Right renal pelvis (tissue), 4 donors: Measurements from ENCODE around the gene ENTR1. TPM values are rescaled to one million over a fixed set of nuclear protein-coding genes. Genes with fewer than 3 reads are reported as not detected.
A peak's percentile ranks its signal among the peaks of the same experiment; 100 is the strongest.

Experiments
- DNase-seq, 4 donors: peaks; one replicate each; pipeline ENCODE4 v3.0.0-alpha.2; 2013; ENCODE audit warnings: low read depth in 4 of 4, low spot score in 3 of 4, missing footprints in 1 of 4
- polyA plus RNA-seq, 4 donors: library from polyadenylated mRNA; unstranded; fragments of 120-200 nt; gene quantifications; one replicate each; pipeline ENCODE4 v1.2.1, GENCODE V29; 2013; ENCODE audit not compliant: insufficient read length in 4 of 4

Gene ENTR1
- polyA plus RNA-seq, 4 donors, result 43.2 to 52.0 (median 47.3) TPM

DNA sequence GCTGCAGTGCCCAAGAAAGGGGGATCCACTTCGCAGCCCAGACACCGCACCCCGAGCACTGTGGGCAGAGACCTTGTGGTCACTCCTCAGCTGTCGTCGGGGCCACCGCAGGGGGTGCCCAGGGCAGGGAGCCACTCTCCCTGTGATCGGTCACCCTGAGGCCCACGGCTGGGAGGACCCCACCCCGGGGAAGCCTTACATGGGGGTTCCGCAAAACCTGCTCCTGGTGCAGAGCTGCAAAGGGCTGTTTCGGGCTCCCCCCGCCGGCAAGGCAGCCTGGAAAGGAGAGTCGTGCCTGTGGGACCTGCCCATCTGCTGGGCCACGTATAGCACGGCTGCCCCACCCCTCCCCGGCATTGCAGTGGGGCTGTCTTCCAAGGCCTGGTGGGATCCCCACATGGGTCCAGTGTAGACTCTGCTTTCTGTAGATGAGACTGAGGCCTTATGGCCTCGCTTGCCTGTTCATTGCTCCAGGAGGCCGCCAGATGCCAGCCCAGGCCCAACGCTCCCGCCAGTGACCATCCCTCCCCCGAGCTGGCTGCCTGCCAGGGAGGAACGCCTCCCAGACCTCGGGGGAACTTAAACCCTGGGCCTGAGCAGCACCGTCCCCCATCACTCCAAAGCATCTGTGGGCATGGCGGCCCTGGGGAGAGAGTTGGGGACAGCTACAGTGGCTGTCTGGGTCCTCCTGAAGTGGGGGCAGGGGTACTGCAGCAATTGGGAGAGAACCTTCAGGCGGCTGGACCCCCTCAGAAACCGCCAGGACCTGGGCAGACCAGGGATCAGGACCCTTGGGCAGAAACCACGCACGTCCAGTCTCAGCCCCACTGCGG, 45.3 kb downstream of the ENTR1 start:
- no peak for DNase-seq

DNA sequence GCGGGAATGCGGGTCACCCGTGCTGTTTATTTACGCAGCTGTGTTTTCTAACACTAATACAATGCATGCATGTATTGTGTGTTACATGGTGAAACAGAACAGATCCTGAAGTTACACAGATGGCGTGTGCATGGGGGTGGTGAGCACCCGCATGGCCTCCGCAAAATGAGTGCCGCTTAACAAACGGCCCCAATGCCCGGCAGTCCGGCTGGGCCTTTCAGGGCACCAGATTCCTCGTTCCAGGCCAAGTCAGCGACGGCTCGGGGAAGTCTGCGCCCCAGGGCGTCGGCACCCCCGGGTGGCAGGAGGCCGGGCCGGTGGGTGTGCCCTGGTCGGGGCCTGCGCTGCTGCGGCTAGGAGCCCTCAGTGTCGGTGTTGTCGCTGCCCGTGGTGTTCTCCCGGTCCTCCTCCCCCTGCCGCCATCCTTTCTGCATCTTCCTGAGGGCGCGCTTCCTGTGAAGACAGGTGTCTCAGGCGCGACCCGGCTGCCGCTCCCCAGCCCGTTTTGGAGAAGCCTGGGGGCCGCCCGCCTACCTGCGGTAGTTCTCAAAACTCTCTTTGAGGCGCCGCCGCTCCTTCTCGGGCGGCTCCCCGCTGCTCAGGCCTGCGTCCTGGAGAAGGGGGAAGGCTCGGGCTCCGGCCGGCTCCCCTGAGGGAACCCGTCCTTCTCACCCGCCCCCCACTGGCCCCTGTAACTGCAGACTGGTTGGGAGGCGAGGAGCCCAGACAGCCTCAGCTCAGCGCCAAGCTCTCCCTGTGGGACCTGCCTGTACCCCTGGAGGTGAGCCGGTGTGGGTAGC, 46.3 kb downstream of the ENTR1 start:
- no peak for DNase-seq

DNA sequence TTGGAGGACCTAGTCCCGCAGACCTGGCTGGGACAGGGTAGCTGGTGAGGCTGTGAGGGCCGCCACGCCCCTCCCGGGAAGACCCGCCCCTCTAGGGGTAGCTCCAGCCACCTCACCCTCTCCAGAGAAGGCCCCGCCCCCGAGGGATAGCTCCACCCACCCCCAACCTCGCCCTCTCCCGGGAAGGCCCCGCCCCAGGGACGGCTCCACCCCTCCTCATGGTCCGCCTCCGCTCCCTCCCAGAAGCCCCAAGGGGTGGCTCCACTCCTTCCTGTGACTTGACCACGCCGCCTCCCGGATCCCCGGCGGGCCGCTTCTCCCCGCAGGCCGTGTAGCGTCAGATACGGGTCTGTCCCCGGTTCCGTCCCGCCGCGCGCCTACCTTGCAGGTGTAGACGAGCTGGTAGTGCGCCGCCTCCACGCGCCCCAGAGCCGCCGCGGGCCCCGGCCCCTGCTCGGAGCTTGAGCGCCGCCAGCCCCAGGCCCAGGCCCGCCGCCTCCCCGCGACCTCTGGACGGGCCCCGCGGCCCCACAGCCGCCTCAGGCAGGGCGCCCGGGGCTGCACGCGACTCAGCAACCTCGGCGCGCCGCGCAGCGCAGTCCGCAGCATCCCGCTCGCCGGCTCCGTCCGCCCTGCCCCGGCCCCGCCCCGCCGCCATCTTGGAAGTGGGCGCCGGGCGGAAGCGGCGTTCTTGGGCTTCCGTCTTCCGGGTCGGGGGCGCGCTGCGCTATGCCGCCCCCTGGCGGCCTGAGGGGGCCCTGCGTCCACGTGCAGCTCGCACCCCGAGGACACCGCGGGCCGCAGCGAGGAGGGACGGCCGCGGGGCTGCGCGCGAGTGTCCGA, 47.1 kb downstream of the ENTR1 start, which contains the start of gene DNLZ:
DNLZ (minus strand) TSS at position 639 of the 843 bp plus-strand sequence; CDS start at position 609, 30 bp downstream.
- peak; percentile 82 to 84 (median 83) for DNase-seq

DNA sequence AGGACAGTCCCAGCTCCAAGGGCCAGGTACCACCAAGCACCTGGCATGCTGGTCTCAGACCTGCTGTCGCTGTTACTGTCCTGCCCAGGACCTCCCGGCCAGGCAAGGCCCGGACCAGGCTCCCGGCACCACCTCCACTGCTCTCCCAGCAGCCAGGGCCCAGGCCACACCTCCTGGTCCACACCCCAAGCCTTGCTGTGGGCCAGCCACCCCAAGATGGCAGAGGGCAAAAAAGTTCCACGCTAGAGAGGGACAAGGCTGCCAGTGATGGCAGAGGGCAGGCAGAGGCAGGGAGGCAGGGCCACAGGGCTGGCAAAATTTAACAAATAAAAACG, 48.0 kb downstream of the ENTR1 start:
- no peak for DNase-seq

DNA sequence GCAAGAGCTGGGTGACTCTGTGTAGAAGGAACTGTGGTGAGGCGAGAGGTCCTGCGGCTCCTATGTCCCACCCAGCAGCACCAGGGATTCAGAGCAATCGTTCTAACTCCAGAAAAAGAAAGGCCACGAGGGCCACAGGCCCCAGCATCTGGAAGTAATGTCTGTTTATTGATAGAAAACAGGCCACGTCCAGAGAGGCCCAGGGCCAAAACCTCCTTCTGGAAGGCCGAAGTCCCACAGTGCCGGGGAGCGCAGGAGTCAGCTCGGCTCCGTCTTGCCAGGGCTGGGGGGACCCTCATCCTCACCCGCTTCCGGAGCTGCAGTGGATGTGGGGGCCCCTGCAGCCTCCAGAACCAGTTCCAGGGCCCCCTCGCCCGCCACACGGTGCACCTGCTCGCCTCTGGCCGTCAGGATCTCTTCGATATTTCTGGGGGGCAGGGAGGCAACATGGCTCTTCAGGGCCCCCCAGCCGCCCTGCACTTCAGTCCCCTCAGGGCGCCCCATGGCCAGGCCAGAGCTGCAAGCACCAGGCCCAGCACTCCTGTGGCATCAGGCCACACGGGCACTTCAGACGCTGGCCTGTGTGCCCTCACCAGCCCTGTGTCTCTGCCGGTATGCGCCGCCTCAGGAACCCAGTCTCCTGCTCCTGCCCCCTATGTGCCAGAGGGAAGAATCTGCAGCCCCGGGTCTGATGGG, 48.5 kb downstream of the ENTR1 start:
- DNase-seq, result no peak

DNA sequence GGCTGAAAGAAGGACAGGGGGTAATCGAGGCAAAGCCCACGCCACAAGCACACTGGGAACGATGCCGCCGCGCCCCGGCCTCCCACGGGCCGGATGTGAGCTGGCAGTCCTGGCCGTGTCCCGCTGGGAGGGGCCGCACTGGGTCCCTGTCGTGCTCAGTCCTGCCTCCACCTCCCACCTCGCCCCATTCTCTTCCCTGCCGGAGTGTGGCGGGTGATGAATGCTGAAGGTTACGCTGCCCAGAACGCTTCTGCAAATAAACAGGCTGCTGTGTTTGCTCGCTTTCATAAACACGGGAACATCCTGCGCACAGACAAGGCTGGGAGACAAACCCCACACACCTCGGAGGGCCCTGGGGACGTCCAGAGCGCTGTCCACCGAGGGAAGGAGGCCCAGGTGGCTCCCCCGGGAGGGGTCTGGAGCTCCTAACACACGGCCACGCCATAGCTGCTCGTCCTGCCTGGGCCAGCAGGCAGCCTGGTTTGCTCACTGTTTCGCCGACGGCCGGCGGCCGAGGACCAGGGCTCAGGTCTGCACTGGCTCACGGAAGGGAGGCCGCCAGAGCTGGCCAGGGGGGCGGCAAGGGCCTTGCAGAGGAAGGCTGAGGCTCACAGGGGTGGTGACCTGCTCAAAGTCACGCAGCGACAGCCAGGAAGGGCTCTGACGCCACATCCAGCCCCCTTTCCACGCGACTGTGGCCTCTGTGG, 49.2 kb downstream of the ENTR1 start:
- no peak for DNase-seq

DNA sequence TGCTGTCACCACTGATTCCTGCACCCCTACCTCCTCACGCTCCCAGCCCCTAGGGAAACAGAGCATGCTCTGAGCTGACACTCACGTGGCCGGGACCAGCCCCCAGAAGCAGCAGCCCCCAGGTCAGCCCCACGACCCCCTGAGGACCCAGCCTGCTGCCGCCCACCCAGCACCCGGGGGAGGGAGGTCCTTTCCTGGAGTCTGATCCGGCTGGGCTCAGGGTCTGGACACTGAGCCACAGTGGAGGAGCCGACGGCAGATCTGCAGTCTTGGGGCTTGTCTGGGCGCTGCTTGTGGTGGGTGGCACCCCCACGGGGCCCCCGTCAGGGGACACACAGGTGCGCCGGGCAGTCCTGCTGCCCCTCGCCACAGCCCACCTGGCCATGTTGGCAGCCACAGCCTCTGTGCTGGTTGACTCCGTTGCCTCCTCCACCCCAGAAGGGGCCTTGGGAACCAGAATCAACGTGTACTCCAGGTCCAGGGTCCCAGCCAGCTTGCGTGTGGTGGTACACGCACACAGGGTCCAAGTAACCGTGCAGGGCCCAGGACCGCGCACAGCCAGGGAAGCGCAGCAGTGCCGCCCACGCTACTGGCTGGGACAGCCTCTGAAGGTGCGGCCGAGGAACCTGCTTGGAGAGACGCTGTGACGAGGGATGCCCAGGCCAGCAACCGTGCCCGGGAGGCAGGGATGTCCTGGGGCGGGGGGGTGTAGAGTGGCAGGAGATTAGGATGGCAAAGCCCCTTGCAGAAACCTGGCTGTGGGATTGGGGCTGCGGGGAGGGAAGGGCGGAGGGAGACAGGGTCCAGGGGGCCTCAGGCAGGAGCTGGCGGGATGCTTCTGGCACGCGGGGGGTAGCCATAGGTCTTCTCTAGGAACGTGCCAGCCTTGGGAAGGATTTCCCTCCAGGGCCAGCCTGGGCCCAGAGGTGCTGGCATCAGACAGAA, 50.4 kb downstream of the ENTR1 start:
- no peak for DNase-seq

DNA sequence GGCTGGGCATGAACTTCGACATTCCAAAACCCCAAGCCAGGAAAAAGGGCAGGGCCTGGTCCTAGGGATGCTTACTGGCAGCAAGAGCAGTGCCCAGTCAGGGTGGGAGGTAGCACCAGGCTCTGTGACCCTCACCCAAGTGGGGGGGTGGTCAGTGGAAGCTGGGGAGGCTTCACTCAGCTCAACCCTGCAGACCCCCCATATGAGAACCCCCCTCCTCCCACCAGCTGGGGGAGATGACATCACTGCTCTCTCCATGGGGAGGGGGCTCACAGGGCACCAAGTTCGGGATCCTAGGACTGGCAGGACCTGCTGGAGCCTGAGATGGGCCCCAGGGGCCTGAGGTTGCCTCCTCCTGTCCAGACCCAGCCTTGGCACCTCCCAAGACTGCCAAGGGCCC, 51.5 kb downstream of the ENTR1 start:
- DNase-seq, result no peak

DNA sequence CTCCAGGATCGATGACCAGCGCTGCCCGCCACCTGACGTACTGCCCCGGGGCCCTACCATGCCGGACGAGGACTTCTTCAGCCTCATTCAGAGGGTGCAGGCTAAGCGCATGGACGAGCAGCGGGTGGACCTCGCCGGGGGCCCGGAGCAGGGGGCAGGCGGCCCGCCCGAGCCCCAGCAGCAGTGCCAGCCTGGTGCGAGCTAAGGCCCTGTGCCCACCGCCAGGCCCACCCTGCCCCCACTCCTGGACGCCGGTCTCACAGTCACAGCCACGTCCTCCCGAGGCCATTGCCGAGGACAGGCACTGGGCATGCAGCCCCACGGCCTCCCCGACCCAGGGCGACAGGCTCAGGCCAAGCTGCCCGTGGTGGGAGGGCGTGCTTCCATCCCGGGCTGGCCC, 52.4 kb downstream of the ENTR1 start:
- DNase-seq, result no peak

DNA sequence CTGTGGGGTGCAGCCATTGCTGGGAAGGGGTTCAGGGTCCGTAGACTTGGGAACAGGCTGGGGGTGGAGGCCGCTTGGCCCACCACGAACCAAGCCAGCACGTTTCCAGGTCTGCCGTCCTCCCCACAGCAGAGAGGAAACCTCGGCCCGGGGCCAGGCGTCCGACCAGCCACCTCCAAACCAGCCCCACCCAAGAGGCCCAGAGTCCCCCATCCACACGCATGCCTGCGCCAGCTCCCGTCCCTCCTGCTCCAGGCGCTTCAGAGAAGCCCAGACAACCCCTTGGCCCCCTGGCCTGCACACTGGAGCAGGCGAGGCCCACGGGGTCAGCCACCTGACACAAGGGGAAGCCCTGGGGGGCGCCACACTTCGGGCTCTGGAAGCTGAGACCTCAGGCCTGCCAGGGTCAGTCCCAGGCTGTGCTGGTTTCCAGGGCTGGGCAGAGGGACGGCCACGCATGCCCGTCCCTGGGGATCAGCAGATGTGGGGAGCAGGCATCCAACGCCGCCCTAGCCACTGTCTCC, 53.1 kb downstream of the ENTR1 start:
- no peak for DNase-seq

DNA sequence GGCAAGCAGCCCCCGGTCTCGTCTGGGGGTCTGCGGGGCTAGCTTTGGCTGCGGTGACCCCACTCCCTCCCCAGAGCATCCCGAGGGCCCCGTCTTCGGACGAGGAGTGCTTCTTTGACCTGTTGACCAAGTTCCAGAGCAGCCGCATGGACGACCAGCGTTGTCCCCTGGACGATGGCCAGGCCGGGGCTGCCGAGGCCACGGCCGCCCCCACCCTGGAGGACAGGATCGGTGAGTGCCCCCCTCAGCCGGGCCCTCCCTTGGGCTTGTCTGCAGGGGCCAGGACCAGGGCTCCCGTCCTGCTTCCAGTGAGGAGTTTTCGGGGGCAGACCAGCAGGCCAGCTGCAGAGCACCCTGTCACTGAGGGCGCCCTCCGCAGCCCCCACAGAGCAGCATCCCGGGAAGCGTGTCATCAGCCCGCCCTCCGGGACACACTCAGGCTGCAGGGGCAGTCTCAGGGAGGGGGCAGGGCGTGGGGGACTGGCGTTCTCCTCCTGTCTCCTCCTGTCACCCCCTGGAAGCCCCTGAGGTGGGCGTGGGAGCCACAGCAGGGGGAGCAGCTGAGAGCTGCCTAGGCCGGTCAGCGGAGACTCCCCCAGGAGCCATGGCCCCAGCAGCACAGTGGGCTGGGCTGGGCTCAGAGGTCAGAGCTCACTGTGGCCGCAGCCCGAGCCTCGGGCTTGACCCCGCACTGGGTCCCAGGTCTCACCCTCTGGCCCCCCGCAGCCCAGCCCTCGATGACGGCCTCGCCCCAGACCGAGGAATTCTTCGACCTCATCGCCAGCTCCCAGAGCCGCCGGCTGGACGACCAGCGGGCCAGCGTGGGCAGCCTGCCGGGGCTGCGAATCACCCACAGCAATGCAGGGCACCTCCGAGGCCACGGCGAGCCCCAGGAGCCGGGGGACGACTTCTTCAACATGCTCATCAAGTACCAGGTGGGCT, 54.5 kb downstream of the ENTR1 start:
- DNase-seq, result no peak

DNA sequence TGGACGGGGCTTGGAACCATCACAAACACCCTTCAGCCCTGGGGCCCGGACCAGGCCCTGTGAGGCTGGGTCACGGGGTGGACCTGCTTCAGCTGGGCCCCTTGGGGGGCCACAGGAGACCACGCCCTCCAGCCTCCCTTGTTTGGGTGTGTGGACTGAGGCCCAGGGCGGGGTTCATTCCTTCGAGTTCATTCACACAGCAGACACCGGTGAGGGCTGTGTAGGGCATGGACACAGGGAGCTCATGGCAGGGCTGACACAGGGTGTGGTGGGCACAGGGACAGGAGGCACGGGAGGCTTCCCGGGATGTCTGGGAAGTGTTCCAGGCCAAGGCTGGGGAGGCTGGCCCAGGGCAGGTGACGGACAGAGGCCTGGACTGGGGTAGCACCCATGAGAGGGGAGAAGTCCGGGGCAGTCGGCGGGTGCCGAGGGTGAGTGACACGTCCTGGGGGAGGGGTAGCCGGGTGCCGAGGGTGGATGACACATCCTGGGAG, 55.8 kb downstream of the ENTR1 start:
- DNase-seq, result no peak

DNA sequence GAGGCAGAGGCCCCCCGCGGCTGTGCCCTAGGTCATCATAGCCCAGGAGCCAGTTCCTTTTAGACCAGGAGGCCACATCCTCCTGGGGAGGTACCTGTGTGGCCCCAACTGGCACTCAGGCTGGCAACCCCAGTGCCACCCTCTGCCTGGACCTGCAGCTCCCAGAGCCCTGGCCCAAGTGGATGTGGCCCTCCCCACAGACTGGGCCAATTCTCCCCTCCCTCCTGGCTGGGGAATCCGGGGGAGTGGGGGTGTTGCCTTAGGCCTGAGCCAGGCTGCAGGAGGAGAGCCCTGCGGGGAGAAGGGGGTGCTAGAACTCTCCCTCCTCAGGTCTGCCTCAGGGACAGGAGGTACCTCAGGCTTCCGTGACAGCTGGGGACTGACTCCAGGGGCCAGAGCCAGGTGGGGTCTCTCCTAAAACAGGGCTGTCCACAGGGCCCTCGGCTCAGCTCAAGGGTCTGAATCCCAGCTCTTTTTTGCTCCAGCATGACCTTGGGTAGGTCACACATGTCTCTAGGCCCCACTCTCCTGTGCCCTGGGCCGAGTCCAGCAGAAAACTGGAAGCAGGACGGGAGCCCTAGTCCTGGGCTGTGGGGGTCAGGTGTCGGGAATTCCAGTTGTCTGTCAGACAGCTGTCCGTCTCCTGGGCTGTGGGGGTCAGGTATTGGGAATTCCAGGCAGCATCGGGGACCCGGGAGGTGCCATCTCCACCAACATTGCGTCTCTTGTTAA, 56.5 kb downstream of the ENTR1 start:
- no peak for DNase-seq

DNA sequence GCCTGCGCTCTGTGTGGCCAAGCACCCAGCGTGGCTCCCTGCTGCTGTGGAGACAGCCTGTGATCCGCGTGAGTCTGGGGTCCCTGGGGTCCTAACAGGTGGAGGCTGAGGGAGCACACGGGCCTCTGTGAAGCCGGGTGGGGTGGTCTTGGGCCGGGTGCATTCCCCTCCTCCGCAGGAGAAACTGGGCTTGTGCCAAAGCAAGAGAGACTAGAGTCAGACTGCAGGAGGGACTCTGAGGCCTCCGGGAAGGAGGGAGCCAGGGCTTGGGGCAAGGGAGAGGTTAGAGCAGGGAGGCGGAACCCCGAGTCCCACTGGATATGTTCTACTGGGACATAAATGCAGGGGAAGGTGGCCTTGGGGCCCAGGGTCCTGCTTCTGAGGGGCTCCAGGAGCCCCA, 57.3 kb downstream of the ENTR1 start:
- no peak for DNase-seq

DNA sequence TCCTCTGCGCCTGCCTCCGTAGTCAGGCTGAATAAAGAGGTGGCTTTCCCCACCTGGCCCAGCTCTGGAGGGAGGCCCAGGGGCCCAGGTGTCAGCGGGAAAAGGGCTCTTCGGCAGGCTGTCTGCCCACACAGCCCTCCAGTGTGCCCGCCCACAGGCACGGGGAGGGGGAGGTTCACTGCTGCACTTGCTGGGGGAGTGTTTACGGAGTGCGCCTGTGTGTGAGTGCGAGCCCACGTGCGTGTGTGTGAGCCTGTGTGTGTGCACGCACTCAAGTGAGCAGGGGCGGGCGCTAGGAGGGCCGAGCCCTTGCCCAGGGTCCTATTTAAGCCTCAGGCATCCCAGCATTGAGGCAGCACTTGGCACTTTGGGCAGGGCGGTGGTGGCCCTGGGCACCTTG, 57.7 kb downstream of the ENTR1 start:
- DNase-seq, result no peak
